Left colon (tissue), 2 donors: Measurements from ENCODE around the gene LGALS9B. TPM values are rescaled to one million over a fixed set of nuclear protein-coding genes. Genes with fewer than 3 reads are reported as not detected.
"Not testable (repeated sequence)": the region's sequence is repeated elsewhere in the genome, so short reads cannot be mapped to it uniquely, and the experiment has no call there.

ENCODE experiments used
- ATAC-seq: fragments of 200-7000 bp; cut with Tn5 transposase; one replicate; pipeline ENCODE4 v1.9.1; 2020; ENCODE audit warnings: mild to moderate bottlenecking, moderate library complexity
- DNase-seq, 2 donors: peaks; one replicate each; pipeline ENCODE4 v3.0.0-alpha.2; 2020
- intact Hi-C, 2 donors: fragments of 100-400 bp; cut with DNase I in 1 of 2; cut with micrococcal nuclease in 1 of 2; formaldehyde crosslinking; loops; one replicate each; pipeline versions ENCODE4 v1.11.2 to v1.14.0; 2022; cut with DNase I, micrococcal nuclease
- total RNA-seq, 2 donors: library from RNA; stranded (reverse); fragmentation: NEBNext Ultra II Directional; extraction: Animal tissue kit (Norgen Biotek cat#: 25700); gene quantifications; one replicate each; pipeline ENCODE4 v1.2.1, GENCODE V29; 2021
- donor health status: DM: no; HTN: no; CAD: no.
- donor health status: DM: yes; HTN: yes; CAD: no.

Gene LGALS9B
- total RNA-seq, 2 donors from 2014 or later, result 35.5 to 46.2 TPM

GRCh38 chr17:20440665-20441064 is 26.7 kb downstream of the LGALS9B start:
- DNase-seq, intact Hi-C loops, ATAC-seq: not testable (repeated sequence)

GRCh38 chr17:20435166-20435565 is 32.2 kb downstream of the LGALS9B start:
- ATAC-seq, intact Hi-C loops: not testable (repeated sequence)

GRCh38 chr17:20433382-20433781 is 34.0 kb downstream of the LGALS9B start:
- ATAC-seq, DNase-seq, intact Hi-C loops: not testable (repeated sequence)

More at GRCh38 chr17:20435166-20435565, 32.2 kb downstream of the LGALS9B start:
- not testable (repeated sequence) for DNase-seq

GRCh38 chr17:20427264-20427663 is 40.1 kb downstream of the LGALS9B start:
- not testable (repeated sequence) for ATAC-seq

GRCh38 chr17:20422826-20423225 is 44.5 kb downstream of the LGALS9B start:
- intact Hi-C loops, DNase-seq: not testable (repeated sequence)
- ATAC-seq, result peak; percentile 74

More at GRCh38 chr17:20427264-20427663, 40.1 kb downstream of the LGALS9B start:
- intact Hi-C loops, DNase-seq: not testable (repeated sequence)

- intact Hi-C loops, DNase-seq: not testable (repeated sequence)
- ATAC-seq, result peak; percentile 58
These were observed 48.5 kb downstream of the LGALS9B start for GRCh38 chr17:20418838-20419237.

GRCh38 chr17:20417492-20418080 is 49.8 kb downstream of the LGALS9B start:
- ATAC-seq, result peak; percentile 73
- DNase-seq, intact Hi-C loops: not testable (repeated sequence)

- DNase-seq, ATAC-seq, intact Hi-C loops: not testable (repeated sequence)
These were observed 50.9 kb downstream of the LGALS9B start for GRCh38 chr17:20416381-20416911.

- peak; percentile 41 for ATAC-seq
- DNase-seq, intact Hi-C loops: not testable (repeated sequence)
These were observed 51.9 kb downstream of the LGALS9B start for GRCh38 chr17:20415479-20415878.

- intact Hi-C loops, DNase-seq: not testable (repeated sequence)
- peak; percentile 78 for ATAC-seq
These were observed 65.9 kb downstream of the LGALS9B start for GRCh38 chr17:20401306-20402022.

GRCh38 chr17:20400559-20401305 is 66.6 kb downstream of the LGALS9B start:
- intact Hi-C loops, DNase-seq: not testable (repeated sequence)
- peak; percentile 40 for ATAC-seq

Other genes starting within 250 kb of the LGALS9B start
- gene CDRT15L2, start 112.2 kb upstream of the LGALS9B start, total RNA-seq, result not detected